Kidney glomerular epithelial cell (primary cell): ENCODE results near the gene ACSF3.

Experiments
- DNase-seq: peaks from one replicate; lab custom pipeline; 2025; lab: John Stamatoyannopoulos, UW

The ACSF3 gene

GRCh38 chr16:89112377-89113151, 18.9 kb downstream of the ACSF3 start:
- no peak for DNase-seq

GRCh38 chr16:89113152-89113547, 19.5 kb downstream of the ACSF3 start:
- DNase-seq, result no peak

GRCh38 chr16:89113661-89114060, 20.0 kb downstream of the ACSF3 start:
- no peak for DNase-seq

- no peak for DNase-seq
Observed at GRCh38 chr16:89114159-89114981, 20.7 kb downstream of the ACSF3 start.

DNA sequence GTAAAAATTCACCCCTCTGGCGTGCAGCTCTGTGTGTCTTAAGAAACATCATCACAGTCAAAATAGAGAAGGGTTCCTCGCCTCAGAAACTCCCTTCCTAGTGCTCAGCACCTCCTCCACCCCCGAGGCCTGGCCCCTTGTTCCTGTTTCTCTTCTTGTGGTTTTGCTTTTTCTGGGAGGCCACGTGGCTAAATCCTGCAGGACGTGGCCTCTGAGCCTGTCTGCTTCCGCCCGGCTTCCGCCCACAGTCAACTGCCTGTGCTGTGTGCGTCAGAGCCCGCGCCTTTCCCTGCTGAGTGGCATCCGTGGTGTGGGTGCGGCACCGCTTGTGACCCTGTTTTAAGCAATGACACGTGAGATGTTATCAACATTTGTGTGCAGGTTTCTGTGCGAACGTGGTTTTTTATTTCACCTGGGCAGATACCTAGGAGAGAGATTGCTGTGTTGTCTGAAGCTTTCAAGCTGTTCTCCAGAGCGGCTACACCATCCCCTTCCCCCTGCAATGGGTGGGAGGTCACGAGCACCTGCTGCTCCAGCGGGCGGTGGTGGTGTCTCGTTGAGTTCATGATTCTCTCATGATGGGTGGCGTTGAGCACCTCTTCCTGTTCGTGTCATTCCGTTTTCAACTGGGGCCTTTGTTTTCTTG, 21.7 kb downstream of the ACSF3 start:
- DNase-seq, result no peak

- no peak for DNase-seq
Observed at GRCh38 chr16:89116341-89117226, 22.9 kb downstream of the ACSF3 start.

DNA sequence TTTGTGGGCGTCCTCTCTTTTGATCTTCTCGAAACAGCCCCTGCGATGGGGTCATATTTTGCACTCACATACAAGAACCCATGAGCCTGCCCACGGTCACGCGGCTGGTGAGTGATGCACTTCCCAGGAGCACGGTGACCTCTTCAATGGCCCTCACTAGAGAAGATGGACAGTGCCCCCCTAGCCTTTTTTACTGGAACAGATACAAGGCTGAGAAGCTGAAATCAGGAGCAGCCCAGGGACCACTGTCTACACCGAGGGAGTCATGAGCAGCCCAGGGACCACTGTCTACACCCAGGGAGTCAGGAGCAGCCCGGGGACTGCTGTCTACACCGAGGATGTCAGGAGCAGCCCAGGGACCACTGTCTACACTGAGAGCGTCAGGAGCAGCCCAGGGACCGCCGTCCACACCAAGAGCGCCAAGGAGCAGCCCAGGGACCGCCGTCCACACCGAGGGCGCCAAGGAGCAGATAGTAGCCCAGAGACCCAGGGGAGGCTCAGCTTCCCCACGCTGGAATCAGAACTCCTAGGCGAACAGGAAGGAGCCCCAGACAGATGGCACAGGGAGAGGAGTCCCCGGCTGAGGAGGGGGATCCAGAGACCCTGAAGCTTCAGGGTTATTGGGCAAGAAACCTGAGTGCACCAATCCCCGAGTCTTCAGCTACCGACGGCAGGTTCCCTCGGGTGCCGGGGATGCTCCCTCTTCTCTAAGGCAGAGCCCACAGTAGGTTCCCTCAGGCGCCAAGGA, 23.7 kb downstream of the ACSF3 start:
- no peak for DNase-seq

DNA sequence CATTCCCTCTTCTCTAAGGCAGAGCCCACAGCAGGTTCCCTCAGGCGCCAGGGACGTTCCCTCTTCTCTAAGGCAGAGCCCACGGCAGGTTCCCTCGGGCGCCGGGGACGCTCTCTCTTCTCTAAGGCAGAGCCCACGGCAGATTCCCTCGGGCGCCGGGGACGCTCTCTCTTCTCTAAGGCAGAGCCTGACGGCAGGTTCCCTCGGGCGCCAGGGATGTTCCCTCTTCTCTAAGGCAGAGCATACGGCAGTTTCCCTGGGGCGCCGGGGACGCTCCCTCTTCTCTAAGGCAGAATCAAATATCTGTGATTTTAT, 24.3 kb downstream of the ACSF3 start:
- no peak for DNase-seq

- no peak for DNase-seq
Observed at GRCh38 chr16:89118361-89119165, 24.9 kb downstream of the ACSF3 start.

GRCh38 chr16:89119166-89119621, 25.5 kb downstream of the ACSF3 start:
- DNase-seq, result no peak

GRCh38 chr16:89119661-89120141, 26.0 kb downstream of the ACSF3 start:
- no peak for DNase-seq

- no peak for DNase-seq
Observed at GRCh38 chr16:89120281-89120680, 26.6 kb downstream of the ACSF3 start.

DNA sequence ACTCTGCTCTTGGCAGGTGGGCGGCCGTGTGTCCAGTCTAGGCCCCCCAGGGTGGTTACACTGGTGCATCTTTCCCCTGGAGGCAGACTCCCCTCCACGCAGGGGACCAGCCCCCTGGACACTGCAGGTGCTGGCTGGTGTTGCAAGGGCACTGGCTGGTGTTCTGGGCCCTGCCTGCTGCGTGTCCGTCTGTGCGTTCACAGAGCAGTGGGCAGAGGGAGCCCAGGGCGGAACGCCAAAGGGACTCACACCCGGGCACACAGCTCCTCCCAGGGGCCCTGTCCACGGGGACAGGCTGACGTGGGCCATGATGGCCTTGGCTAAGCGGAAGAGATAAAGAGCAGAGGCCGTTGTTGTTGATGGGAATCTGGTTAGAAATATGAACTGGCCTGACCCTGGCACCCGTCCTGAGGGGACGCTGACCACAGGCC, 27.3 kb downstream of the ACSF3 start:
- DNase-seq, result no peak

GRCh38 chr16:89121691-89122321, 28.2 kb downstream of the ACSF3 start:
- DNase-seq, result no peak

DNA sequence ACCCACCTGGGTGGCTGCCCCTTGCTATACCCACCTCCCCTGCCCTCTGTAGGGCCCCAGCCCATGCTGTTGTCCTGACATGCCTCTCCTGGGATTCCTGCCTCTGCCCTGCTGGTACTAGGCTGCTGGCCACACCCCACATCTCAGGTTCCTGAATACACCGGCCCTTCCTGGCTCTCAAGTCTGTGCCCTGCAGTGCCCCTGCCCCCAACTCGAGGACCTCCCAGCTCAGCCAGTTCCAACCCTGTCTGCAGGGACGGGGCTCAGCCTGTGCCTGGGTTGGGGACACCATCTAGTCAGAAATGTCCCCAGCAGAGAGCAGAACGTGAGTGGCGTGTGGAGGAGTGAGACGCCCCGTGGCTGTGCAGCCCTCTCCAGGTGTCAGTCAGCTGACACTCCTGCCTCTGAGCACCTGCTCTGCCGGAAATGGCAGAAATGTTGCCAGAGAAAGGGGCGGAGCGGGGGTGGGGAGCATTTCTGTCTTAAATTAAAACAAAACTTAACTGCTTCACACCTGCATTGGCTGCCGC, 28.7 kb downstream of the ACSF3 start:
- DNase-seq, result no peak

GRCh38 chr16:89123001-89123830, 29.6 kb downstream of the ACSF3 start:
- DNase-seq, result no peak

GRCh38 chr16:89123831-89124100, 30.1 kb downstream of the ACSF3 start:
- no peak for DNase-seq

DNA sequence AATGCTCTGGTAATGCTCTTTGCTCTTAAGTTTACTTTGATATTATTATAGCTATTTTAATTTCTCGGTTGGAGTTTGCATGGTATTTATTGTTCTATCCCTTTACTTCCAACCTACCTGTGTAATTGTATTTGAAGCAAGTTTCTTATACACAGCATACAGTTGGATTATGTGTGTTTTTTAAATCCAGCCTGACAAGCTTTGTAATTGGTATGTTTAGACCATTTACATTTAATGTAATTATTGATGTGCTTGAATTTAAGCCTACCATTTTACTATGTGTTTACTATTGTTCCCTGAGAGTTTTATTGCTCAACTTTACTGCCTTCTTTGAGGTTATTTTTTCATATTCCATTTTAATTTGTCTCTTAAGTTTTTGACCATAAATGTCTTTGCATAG, 35.7 kb downstream of the ACSF3 start:
- DNase-seq, result no peak

- DNase-seq, result no peak
Observed at GRCh38 chr16:89130448-89130847, 36.8 kb downstream of the ACSF3 start.
